GM13976 (cell line): ENCODE data around the gene LRIG1.

Experiments used
- DNase-seq: peaks from one replicate; pipeline ENCODE4 v3.0.0; 2012; ENCODE audit warnings: low spot score
- CTCF ChIP-seq: IDR thresholded peaks from 2 replicates; pipeline ENCODE4 v1.5.1; 2012; ENCODE audit warnings: borderline replicate concordance, mild to moderate bottlenecking; ENCODE audit not compliant: insufficient read depth; ENCODE audit errors: extremely low read depth, missing control alignments, control extremely low read depth
- in situ Hi-C: fragments of 300-500 bp; cut with MboI; formaldehyde crosslinking; loops from one replicate; pipeline ENCODE4 v1.12.0; 2022; ENCODE audit warnings: low sequenced_read_pairs, mixed read lengths, inconsistent platforms; ENCODE audit not compliant: unreplicated experiment

LRIG1 gene

GRCh38 chr3:66486202-66486601 lies 14.6 kb downstream of the LRIG1 start:
- no peak for TF ChIP-seq CTCF
- in situ Hi-C loops: no loop called here
- no peak for DNase-seq

- in situ Hi-C loops: no loop called here
- TF ChIP-seq CTCF: no peak
- no peak for DNase-seq
Measured at GRCh38 chr3:66485291-66485968, 15.4 kb downstream of the LRIG1 start.

DNA sequence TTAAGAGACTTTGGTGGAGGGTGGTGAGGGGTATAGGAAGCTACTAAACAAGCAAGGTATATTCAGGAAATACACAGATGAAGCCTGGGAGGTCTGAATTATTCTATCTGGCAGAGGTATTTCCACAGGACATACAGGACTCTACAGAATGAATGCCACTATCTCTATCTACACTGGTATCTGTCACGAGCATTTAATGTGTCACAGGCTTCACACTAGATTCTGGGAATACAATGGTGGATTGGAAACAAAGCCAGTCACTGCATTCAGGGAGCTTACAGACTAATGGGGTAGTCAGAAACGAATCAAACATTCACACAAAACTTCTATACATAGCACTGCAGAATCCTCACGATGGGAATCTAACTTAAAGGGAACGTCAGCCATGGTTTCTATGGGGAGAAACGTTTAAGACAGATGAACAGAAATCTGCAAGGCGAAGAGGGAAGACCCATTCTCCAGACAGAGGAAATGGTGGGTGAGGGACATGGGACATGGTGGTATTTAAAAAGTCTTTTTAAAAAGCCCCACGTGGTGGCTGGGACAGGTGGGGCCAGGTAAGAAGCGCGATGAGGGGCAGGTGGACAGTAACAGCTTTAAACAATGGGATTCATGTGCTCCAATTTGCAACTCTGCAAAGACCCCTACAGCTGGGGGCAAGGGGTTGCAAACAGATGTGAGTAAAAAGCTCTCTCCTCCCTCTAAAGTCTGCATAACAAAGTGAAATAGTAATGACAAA lies 16.5 kb downstream of the LRIG1 start:
- no peak for TF ChIP-seq CTCF
- no peak for DNase-seq
- in situ Hi-C loops: no loop called here

- in situ Hi-C loops: no loop called here
- TF ChIP-seq CTCF: no peak
- peak; percentile 28 for DNase-seq
Measured at GRCh38 chr3:66483409-66483906, 17.4 kb downstream of the LRIG1 start.

DNA sequence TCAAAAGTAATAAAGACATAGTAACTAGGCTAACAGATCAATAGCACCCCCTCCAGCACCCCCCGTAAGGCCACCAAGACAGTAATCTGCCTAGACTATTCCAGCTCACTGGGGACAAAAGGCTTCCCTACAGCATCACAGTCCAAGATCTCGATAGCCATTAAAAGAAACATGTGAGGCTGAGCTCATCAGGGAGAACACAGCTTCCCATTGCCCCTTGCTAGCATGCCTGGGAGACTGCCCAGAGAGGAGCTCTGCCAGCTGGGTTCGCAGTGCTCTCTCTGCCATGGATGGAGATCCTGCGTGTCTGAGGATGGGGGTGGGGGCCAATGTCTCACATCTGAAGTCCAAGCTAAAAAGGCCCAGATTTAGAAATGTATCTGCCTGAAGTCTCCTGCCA lies 17.8 kb downstream of the LRIG1 start:
- DNase-seq: no peak
- in situ Hi-C loops: no loop called here
- TF ChIP-seq CTCF: no peak

DNA sequence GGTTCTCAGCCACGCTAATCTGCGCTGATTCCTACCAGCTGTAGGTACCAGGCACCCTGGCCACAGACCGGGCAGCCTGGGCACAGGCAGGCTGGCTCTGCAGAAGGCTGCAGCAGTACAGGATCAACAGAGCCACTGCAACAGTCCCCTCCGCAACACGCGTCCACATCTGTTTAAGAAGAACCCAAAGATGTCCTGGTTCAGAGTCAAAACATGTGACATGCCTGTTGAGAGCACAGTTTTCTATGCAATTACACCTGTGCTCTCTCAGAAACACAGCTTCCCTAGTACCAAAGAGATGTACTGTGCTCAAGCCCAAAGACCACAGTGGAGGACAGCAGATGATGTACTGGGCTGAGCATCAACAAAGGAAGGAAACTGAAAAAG lies 18.8 kb downstream of the LRIG1 start:
- in situ Hi-C loops: no loop called here
- no peak for DNase-seq
- no peak for TF ChIP-seq CTCF
